NCI-H748 (cell line): ENCODE results near the gene AK8.

Experiments used
- DNase-seq: peaks from one replicate; lab custom pipeline; 2025; ENCODE audit not compliant: unreplicated experiment; lab: John Stamatoyannopoulos, UW

The AK8 gene

DNA sequence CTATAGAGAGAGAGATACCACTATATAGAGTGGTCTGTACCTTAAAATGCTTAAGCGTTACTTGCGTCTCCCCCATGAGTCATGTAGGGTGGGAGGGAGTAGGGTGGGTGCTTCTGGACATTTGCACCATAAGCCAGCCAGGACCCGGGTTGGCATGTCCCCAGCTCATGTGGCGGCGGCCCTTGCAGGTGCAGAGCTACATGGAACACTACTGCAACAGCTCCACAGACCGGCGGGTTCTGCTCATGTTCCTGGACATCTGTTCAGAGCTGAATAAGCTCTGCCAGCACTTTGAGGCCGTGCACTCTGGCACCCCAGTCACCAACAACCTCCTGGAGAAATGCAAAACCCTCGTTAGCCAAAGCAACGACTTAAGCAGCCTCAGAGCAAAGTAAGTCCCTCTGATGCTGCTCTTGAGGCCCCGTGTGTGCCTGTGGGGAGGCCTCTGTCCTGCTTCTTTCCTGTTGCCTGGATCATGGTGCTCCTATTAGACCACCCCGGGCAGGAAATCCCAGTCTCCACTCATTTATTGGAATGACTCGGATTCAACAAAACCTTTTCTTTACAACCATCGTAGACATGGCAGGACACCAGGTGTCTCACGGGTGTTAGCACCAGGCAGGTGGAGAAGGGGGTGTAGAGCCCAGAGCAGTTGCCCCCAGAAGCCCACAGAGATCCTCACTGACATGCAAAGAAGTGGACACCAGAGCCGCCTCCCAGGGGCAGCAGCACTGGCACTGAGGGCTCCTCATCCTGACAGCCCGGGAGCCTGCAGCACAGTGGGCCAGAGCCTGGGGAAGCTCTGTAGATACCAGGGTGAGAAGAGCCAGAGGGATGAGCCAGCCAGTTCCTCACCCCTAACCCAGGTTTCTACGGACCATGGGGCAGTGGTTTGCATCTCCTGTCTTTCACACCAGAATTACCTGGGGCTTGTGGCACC lies 9.4 kb upstream of the AK8 start:
- DNase-seq: no peak

DNA sequence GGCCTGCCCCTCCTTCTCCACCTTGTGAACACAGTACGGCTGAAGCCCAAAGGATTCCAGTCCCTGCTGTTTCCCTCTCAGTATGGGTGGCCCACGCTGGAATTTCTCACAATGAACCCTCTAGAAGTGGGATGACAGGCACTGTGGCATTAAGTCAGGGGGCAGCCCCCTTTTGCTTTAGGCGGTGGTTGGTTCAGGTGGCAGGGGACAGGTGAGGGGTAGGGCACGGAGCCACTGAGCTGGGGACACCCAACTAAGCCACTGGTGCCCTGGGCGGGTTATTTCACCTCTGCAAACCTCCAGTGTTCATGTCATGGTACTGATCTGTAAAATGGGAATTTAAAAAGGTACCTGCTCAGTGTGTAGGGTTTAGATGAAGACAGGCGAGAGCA lies 8.2 kb upstream of the AK8 start:
- no peak for DNase-seq

DNA sequence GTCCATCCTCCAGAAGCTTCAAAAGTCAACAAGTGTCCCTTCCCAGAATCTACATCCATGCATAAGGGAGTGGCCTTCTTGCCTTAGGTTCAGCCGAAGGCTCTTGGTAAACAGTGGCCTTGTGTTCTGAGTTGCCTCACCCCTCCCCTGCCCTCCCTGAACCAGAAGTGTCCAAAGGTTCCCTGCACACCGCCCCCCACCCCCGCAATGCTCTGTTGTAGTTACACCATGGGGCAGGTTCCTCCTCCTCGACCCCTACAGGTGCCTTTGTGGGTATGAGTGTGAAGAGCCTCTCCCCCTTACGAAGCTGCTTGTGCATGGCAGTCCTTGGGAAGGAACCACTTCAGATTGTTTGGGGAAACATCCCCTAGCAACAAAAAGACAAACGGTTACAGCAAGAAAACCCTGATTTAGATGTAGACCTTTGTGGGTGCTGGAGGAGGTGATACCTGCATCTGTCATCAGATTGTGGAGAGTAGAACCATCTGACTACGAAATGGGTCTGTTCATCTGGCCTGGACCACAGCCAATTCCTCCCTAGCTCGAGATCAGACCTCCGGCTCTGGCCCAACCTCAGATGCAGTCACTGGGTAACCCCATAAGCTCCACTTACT lies 7.7 kb upstream of the AK8 start:
- DNase-seq: no peak

DNA sequence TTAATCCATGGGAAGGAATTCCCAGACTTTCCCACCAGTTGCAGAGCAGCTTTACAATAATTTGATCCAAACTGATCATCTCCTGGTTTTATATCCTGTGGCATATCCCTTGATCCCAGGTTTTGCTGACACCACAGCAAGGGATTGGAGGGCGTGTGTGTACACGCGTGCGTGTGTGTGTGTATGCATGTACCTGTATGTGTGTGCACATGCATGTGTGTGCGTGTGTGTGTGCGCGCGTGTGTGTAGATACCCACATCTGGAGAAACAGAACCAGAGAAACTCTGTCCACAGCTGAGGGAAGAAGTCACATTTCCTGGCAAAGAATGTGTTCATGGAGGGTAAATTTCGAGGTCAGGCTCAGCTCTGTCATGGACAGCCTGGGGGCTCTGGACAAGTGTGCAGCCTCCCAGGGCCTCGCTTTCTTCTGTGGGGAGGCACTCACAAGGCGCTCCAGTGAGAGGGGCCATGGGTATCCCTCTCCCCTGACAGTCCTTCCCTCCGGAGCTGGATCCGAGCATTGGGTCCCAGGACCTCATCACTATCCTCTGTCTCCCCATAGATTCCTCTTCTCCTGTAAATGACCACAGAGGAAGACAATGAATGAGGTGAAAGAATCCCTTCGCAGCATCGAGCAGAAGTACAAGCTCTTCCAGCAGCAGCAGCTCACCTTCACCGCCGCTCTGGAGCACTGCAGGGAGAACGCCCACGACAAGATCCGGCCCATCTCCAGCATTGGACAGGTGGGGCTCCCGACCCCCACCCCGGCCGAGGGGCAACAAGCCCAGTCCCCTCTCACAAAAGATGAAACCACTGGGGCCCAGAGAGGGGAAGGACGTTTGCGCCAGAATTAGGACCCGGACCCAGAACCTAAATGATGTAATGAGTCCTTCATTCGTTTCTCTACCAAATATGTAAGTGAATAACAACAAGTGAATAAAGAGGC lies 5.5 kb upstream of the AK8 start:
- no peak for DNase-seq

DNA sequence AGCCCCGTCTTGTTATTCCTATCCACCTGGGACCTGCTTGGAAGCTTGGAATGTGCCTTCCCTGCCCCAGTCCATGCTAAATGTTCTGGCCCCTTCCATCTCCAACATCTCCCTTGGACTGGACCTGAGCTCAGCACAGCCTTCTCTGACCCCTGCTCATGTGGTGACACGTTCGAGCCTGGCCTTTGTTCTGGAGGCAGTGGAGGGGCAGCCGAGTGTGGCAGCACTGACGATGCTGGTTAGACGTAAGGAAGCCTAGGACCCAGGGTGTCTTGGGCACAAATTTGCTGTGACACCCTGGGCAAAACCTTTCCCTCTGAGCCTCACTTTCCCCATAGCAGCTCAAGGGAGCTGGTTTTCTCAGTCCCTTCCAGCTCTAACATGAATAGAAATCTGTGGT lies 4.5 kb upstream of the AK8 start:
- no peak for DNase-seq

DNA sequence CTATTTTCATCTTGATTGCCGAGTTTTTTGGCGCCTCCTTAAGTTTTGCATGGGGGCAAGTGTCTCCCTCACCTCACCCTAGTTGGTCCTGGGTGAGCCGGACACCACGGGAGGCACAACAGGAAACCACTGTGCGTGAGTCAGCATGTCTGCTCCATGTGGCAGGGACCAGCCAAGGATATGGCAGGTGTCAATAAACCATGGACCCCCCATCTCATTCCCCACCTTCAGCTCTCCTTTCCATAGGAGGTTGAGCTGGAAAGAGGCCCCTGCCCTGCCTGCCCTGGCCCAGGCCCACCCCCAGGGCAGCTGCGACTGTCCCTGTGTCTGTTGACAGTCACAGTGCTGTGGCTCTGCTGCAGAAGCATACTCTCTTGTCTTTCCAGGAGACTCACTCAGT lies 3.7 kb upstream of the AK8 start:
- DNase-seq: no peak

DNA sequence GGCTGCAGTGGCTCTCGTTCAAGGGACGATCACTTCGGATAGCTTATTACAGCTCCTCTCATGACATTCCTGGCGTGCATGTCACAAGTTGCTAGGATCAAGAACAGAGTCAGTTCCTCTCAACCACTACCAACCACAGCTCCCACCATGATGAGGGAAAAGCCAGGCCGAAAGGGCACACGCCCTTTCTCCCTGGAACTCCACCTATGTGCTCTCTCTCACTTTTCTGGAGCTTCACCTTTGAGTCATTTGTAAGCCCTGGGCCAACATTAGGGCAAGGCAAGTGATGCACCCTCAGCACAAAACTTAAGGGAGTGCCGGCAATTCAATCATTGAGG lies 2.2 kb upstream of the AK8 start:
- no peak for DNase-seq

DNA sequence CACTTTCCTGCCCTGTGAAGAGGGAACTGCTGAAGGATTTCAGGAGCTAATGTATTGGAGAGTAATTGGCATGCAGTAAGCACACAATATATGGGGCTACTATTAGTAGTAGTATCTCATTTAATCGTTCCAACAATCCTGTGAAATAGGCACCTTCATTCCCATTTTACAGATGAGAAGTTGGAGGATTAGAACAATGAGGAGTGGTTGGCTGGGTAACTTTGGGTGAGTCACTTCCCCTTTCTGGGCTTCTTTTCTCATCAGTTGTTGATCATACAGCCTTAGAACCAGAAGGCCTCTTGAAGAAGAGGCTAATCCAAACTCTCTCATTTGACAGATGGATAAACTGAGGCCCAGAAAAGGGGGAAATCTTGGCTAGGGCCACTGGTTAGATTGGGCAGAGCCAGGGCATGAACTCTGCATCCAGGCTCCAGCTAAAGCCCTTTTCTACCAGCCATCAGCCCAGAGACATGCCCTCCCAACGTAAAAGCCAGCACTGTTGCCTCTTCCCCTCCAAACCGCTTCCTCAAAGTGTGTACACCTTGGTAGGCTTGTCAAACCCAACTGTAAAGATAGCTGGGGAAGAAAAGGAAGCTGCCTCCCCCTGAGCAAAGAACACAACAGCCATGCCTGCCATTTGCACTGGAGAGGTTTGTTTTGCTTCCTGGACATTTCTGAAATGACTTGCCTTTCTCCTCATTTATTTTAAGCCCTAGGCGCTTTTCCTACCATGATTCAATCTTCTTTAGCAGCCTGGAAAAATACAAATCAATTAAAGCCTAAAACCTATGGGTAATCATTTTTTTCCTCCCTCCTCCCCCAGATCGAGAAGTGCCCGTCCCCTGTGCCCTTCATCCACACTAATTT lies 1.6 kb upstream of the AK8 start:
- DNase-seq: no peak

DNA sequence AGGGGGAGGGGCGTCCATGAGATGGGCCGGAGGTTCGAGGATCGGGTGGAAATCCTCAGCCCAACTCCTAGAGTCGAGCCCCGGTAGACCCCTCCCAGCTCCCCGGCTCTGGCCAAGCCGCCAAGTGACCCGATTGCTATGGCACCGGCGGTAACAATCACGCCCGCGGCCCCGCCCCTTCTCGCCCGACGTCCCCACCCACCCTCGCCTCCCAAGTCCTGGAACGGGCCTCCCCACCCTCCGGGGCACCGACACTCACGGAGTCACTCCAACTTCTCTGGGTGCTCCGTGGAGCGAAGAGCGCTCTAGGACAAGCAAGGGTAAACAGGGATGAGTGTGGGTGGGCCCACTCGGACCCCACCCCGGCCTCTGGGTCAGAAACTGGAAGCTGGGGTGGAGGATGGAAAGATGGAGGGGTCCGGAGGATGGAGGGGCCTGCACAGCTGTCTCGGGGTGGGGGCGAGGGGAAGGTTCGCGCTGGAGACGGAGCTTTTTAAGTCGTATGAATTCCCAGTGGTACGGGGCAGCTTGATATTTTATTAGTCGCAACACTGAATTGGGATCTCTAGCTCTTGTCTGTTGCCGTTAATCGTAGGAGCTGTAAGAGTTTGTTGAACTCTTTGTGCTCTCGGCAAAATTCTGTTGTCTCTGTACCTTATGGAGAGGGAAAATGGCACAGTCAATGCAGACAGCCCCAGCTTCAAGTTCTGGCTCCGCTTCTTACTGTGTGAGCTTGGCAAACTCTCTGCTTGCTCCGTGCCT lies 792 bp upstream of the AK8 start, which contains the start of gene SPACA9:
SPACA9 (plus strand) TSS at position 204 of the 762 bp plus-strand sequence. CDS start 5,050 bp downstream, outside the sequence.
- peak; percentile 80 for DNase-seq

DNA sequence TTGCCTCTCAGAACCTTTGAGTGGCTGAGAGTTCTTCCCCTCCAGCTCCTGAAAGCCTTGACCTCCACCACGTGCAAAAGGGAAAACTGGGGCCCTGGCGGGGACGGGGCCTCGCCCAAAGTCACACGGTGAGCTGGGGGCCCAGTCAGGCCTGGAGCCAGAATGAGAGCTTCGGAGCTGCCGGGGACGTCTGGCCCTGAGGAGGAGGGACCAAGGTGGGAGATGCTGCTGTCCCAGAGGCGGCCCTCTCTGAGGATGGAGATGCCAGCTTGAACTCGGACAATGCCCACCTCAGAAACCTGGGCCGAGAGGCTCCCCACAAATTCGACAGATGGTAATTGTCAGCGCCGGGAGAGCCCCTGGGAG lies 643 bp downstream of the AK8 start:
- DNase-seq: no peak

DNA sequence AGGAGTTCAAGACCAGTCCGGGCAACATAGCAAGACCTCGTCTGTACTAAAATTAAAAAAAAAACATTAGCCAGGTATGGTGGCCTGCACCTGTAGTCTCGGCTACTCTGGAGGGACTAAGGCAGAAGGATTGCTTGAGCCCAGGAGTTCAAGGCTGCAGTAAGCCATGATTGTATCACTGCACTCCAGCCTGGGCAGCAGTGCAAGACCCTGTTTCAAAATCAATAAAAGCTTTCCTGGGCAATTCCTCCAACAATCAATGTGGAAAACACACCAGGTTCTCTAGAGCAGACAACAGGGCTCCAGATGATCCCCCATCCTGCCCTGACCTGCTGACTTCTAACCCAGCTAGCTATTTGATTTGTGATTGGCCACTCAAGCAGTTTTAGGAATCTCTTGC lies 1.2 kb downstream of the AK8 start:
- DNase-seq: no peak

DNA sequence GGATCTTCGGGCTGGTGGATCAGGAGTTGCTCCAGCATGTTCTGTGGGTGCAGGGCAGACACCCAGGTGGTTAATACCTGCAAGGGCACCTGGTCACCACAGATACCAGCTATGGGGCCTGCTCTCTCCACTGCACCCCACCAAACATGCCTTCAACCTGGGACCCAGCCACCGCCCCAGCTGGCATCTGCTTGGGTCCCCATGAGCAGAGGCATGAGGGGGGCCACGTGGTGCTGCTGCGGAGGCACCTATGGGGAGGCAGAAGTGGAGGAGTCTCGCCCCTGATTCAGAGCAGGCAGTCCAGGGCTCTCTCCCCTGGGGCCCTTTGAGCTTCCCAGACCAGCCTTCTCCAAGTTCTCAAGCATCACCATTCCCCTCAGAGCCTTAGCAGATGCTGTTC lies 2.9 kb downstream of the AK8 start:
- DNase-seq: no peak

DNA sequence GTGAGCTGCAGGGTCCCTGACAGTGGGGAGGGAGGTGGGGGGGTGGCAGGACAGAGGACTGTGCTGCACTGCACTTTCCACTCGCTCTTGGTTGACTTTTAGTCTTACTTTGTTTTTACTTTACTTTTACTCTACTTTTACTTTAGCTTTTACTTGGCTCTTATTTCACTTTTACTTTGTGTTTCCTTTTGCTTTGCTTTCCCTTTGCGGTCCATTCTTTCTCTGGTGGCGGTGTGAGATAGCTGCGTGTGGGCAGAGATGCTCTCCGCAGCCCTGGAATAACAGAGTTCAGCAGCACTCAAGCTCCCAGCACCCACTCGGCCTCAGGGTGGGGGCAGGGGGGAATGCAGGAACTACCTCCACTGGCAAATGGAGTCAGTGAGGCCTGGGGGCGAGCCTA lies 4.7 kb downstream of the AK8 start:
- DNase-seq: no peak

DNA sequence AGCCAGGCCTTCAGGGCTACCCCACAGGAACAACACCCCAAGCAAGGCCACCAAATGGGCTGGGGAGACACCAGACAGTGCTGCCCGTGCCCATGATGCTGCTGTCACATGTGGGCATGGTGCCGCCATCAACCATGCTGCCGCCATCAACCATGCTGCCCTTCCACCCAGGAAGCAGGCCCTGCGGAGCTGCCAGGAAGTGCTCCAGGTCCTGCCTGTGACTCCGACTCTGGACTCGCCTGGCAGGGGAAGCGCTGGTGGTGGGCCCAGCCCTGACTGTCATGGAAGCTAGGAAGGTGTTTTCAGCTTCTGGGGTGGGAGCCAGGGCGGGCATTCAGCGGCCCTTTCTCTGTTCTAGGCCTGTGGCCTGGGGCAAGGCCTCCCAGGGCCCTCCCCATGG lies 8.8 kb downstream of the AK8 start:
- DNase-seq: no peak

DNA sequence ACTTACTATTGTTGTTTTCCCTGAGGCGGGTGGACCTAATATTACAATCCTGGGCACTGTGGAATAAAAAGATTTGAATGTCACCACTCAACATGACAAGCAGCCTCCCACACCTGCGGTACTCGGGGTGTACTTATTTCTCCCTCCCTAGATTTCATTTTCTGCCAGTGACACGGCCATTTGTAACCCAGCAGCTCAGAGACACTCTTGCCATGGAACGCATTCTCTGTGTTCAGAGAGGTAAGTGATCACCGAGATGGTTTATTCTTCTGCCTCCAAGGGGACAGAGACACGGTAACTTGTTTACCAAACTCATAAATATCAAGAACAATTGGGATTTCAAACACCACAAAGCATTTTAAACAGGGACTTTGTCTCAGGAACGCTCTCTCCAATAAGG lies 11.2 kb downstream of the AK8 start:
- no peak for DNase-seq

DNA sequence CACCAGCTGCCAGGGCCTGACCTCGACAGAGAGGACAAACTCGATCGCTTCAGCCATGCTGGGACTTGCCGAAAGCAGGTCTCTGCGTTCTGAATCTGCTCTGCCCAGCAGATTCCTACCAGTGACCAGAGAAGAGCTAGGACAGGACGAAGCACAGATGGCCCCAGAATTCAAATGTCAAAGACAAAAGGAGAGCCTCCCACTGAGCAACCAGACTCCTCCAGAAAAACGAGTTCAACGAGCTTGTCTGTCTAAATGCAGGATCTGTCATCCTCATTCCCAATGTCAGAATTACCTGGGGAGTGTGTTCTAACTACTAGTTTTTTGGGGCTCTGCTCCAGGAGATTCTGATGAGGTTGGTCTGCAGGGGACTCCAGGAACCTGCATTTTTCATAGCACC lies 13.4 kb downstream of the AK8 start:
- no peak for DNase-seq

DNA sequence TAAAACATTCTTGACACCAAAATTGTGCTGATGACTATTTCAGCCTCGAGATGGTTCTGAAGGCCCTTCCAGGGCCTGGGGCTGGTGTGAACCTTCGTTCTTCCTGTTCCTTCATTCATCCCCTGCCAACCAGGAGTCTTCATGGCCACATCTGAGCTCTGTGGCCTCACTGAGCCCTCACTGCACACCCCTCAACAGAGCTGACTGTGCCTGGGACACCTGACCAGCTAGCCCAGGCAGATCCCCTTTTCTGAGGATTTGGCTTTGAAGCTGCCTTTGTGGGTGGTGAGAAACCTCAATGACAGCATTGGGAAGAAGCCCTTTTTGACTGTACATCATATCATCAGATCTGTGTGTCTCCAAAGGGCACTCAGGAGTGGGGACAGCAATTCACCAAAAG lies 13.8 kb downstream of the AK8 start:
- DNase-seq: no peak

DNA sequence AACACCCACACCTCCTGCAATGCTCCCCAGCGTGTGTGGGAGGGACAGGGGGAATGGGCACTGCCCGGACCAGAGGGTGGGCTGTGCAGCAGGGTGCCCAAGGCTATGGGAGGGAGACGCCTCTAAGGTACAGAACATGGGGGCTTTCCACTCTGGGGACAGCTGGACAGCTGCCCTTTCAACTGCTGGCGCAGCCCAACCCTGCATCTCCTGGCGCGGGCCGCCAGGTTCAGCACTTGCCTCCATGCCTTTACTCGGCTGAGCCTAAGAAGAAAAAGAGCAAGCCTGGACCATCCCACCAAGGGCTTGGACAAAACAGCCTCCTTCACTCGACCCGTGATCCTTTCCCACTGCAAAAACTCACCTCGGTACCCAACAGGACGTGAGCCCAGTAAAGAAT lies 15.0 kb downstream of the AK8 start:
- DNase-seq: no peak

DNA sequence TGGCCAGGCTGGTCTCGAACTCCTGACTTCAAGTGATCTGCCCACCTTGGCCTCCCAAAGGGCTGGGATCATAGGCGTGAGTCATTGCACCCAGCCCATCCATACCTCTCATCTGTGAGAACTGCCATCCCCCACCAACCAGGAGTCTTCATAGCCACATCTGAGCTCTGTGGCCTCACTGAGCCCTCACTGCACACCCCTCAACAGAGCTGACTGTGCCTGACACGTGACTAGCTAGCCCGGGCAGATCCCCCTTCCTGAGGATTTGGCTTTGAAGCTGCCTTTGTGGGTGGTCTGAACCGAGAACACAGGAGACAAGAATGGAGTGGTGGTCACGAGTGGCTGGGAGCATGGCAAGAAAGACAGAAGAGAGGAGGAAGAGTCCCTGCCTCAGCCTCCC lies 15.6 kb downstream of the AK8 start:
- no peak for DNase-seq

DNA sequence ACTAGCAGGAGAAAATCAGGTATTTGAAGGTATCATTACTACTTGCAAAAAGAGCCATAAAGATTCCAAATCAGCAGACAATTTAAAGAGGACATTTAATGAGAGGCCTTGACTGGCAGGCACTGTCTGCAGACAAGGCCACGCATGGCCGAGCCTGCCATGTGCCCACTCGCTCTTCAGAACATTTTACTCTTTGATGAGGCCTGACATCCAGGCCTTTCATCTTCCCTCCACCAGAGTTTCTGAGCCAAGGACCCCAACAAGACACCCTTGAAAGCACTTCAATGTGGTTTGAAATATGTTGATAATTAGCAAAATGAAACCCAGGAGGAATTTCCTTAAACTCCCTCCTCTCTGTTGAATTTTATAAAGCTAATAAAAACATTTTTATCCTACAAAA lies 16.4 kb downstream of the AK8 start:
- DNase-seq: no peak
